NCI-H2227 treated with DMSO at 0.1 percent for 48 hours (cell line): ENCODE results near the gene CALML3.

Experiments
- DNase-seq: peaks from one replicate; lab custom pipeline; 2025; lab: John Stamatoyannopoulos, UW

The CALML3 gene

GRCh38 chr10:5525561-5526341 is 990 bp downstream of the CALML3 start:
- DNase-seq: no peak

GRCh38 chr10:5526691-5527331 is 2.0 kb downstream of the CALML3 start:
- no peak for DNase-seq

DNA sequence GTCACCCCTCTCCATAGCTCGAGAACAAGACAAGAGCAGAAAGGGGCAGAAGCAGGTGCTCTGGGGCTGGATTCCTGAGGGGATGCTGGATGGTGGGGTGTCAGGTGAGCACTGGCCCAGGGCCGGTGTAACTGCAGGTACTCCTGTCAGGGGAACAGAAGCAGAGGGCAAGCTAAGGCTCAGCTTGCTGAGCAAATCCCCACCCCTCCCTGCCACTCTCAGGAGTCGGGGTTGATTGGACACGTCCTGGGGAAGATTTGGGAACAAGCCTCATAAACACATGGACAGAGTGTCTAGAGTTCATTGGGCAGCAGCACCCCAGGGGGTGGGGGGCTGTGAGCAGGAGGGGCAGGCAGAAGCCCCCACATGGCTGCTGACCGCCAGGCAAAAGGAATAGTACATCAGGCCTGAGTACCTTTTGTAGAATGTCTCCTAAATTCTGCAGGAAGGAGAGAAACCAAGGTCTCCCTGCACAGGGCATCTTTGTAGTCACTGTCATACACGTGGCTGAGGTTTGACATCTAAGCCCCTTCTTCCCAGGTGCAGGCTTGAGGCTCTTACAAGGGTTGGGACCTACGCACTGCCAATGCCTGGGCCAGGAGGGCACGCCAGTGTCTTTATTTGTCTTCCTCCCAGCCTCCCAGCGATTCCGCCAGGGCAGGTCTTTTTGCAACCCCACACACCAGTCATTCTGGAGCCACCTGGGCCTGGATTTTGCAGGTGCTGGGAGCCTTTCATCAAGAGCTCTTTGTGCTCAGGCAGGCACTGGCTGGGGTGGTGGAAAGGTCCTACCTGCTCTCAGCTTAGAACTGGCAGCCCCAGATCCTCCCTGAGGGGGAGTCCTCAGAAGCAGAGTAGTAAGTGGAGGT is 2.8 kb downstream of the CALML3 start:
- DNase-seq: no peak

- DNase-seq: no peak
Observed at GRCh38 chr10:5528989-5529701, 4.4 kb downstream of the CALML3 start.

DNA sequence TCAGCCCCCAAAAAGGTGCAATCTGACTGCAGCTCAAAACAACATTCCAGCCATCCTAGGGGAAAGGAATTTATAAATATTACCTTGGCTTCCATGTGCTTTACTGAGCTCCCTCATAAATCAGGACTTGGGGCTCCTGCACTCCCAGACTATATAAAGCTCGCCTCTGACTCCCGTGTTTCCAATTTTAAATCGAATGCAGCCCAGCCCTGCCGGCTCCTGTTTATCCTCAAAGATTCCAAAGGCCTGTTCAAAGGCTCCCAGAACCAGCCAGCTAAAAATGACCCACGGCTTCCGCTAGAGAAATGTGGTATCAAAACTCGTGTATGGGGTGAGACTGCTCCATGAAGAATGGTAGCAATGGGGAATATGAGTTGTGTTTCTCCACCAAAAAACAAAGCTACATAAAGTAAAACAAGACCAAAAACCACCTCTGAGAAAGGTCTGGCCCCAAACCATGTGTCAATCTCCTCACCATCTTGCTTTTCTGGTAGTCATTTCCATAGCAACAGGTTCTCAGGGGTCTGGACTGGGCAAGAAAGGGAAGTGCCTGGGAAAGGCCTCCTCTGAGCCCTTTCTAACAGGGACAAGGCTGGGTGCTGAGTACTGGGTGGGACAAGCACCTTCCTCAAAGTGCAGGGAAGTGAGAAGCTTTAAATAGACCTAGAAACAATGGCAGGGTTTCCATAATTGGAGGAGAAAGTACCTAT is 5.1 kb downstream of the CALML3 start:
- DNase-seq: no peak

GRCh38 chr10:5530412-5530806 is 5.6 kb downstream of the CALML3 start:
- no peak for DNase-seq

DNA sequence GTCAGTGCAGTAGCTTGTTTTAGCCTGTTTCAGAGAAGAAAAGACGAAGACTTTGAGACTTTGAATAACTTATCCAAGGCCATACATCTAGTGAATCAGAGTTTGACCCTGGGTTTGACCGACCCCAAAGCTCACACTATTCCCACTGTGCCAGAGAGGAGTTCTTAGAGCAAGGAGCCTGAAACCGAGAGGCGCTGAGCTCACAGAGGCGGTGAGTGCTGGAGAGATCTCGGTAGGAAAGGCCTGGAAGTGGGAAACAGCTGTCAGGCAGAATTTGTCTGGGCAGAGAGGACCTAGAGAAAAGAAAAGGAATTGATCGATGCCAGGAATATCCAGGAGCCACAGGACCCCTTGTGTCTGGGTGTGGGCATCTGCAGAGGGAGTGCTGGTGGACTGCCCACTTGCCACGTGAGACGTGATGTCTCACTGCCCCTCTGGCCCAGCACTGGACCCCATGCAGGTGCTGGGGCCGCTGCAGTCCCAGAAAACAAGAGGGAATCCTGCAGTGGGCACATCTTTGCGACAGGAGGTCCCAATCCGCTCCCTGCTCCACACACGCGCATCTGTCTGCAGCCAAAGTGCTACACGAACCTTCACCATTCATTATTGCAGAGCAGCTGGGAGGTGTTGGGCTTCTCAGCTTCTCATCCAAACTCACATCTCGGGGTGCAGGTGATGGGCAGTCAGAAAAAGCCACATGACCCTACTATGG is 6.2 kb downstream of the CALML3 start:
- no peak for DNase-seq

DNA sequence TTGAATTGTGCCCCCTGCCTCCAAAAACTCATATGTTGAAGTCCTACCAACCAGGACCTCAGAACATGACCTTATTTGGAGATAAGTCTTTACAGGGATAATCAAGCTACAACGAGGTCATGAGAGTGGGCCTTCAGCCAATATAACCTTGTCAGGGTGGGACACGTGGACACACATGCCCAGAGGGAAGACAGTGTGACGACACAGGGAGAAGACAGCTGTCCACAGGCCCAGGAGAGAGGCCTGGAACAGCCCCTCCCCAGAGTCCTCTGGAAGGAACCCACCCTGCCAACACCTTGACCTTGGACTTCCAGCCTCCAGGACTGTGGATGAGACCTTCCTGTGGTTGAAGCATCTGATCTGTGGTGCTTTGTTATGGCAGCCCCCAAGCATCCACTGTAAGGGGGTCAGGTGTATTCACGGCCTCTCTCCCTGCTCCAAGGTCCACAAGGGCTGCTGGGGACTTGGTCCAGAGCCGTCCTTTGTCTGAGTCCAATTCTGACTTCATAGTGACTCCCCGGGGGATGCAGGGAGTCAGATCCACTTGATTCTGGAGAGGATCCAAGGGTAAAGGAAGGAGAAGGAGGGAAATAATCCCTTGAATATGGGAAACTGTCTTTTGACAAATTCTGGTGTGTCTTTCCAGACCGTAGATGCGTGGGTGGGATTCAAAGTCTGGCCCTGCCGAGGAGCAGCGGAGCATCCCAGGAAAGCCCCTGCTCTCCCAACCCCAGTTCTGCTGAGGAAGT is 7.0 kb downstream of the CALML3 start:
- DNase-seq: no peak

DNA sequence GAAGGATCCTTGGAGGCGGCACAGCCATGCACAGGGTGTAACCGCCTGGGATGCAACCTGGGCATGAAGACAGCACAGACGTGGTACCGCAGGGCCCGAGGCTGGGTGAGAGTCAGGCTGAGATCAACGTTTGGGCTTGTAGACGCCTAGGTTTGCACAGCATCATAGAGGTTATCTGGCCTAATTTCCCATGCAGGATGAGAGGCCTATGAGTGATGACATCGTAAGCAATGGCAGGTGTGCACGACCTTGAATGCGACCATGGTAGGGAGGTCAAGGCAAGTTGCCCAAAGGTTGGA is 7.5 kb downstream of the CALML3 start:
- DNase-seq: no peak

- DNase-seq: no peak
Observed at GRCh38 chr10:5532618-5533097, 7.9 kb downstream of the CALML3 start.

DNA sequence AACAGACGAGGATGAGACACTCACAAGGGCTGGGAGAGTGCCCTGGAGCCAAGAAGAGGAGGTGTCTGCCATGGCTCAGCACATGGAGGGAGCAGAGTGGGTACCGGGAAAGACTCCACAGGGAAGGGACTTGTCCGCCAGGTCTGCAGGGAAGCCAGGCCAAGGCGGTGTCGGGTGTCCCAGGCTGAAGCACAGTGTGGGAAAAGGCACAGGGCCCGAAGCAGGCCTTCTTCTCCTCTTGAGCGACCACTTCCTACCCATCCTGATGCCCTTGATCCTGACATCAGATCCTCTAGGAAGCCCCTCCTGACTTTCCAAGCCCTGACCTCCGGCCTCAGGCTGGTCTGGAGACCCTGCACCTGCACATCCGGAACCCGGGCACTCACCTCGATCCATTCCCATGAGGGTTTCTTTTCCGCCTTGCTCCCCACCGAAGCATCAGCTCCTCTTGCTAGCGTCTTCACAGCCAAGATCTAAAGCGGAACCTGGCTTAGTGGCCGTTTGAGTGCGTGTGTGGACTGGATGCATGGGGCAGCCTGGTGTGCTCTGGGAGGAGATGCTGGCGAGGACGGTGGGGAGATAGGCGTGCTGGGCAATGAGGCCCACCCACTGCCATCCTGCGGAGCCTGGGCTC is 8.5 kb downstream of the CALML3 start:
- DNase-seq: no peak

GRCh38 chr10:5534051-5534821 is 9.5 kb downstream of the CALML3 start:
- no peak for DNase-seq

GRCh38 chr10:5534880-5535856 is 10.4 kb downstream of the CALML3 start:
- no peak for DNase-seq

DNA sequence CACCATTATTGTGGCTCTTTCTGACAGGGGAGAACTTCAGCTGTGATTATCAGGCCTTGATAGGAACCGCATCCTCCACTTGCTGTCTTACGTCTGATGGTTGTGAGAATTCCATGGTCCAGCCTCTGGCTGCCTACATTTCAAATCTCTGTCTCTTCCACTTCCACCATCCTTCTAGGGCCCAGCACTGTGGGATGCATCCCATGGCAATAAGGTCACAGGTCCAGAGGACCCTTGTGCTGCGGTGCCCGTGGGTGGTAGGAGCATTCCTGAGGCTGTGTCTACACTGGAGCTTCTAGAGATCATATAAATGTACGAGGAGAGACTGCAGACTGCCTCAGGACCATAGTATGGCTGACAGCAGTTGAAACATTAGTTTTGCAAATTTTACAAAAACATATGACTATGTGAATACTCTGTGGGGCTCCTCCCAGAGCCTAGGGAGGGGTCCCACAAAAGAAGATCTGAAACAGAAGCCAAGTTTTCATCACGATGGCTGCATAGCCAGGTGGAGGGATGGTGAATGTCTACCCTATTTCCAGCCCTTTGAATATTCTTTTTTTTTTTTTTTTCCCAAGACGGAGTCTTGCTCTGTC is 11.8 kb downstream of the CALML3 start:
- DNase-seq: no peak

- no peak for DNase-seq
Observed at GRCh38 chr10:5537684-5538083, 12.9 kb downstream of the CALML3 start.

- no peak for DNase-seq
Observed at GRCh38 chr10:5538446-5538845, 13.7 kb downstream of the CALML3 start.
